Stimulated activated CD4-positive, alpha-beta T cell treated with anti-CD3 and anti-CD28 coated beads, Interleukin-2, amount 100 ng/mL, for 24 hours (primary cell): ENCODE results near the gene DNAH1.
A peak's percentile ranks its signal among the peaks of the same experiment; 100 is the strongest.

Experiments used
- DNase-seq, 2 donors: peaks; one replicate each; pipeline ENCODE4 v3.0.0-alpha.2; 2020

DNAH1 gene

GRCh38 chr3:52437326-52438103, 121.4 kb downstream of the DNAH1 start:
- DNase-seq = no peak

GRCh38 chr3:52438104-52438376, 121.9 kb downstream of the DNAH1 start:
- no peak for DNase-seq

GRCh38 chr3:52438579-52439425, 122.7 kb downstream of the DNAH1 start:
- no peak for DNase-seq

DNA sequence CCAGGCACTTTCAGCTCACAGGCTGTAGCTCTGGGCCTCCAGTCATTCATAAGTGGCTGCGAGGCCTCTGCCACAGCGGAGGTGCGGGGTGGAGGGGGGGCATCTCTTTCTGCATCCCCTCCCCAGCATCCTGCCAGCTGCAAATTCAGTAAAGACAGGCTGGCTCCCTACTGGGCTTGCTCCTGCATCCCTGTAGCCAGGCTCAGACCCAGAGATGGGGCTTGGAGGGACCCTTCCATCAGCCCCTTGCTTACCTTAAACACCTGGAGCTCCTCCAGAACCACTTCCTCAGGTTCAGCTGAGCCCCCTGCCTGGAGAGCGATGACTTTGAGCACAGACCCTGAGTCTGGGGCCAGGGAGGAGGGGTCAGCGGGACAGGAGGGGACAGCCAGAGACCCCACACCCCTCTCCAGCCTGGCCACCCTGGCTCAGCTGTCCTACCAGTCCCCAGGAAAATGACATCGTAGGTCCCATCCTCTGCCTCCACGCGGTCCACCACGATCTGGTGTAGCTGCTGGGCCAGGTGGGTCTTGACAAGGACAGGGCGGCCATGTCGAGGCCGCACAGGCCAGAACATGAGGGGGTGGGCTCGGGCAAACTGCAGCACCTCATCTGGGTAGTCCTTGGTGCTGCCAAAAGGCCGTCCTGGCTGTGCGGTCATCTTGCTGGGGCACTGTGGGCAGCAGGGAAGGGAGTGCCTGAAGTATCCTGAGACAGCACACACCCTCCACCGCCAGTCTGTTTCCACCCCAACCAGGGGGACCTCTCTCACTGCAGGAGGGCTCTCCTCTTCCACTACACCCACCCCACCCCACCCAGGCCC, 123.5 kb downstream of the DNAH1 start:
- DNase-seq = no peak

DNA sequence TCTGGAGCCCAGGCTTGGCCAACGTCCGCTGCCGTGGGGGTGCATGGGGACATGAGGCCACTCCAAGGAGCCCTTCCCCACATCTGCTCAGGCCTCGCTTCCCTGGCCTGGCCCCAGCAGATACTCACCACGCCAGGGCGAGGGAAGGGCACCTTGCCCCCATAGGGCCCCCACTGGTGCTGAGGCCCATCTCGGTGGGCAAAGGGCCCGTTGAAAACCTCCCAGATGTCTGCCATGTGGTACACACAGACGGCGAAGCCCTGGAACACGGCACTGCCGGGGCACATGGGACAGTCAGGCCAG, 124.1 kb downstream of the DNAH1 start:
- no peak for DNase-seq

DNA sequence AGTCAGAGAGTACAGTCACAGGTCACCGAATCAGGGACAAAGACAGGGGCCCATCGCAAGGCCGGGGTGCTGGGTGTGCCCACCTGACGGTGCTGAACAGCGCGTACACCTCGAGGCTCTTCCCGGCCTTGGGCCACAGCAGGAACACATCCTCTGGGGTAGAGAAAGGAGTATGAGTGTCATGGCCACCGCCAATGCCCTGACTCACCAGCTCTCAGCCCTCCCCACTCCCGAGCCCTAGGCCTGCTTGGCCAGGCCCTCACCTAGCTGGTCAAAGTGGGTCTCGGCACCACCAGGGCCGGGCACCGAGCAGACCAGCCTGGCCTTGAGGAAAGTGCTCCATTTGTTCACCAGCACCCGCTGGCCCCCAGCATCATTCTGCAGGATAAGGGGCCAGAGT, 124.6 kb downstream of the DNAH1 start:
- DNase-seq = no peak

DNA sequence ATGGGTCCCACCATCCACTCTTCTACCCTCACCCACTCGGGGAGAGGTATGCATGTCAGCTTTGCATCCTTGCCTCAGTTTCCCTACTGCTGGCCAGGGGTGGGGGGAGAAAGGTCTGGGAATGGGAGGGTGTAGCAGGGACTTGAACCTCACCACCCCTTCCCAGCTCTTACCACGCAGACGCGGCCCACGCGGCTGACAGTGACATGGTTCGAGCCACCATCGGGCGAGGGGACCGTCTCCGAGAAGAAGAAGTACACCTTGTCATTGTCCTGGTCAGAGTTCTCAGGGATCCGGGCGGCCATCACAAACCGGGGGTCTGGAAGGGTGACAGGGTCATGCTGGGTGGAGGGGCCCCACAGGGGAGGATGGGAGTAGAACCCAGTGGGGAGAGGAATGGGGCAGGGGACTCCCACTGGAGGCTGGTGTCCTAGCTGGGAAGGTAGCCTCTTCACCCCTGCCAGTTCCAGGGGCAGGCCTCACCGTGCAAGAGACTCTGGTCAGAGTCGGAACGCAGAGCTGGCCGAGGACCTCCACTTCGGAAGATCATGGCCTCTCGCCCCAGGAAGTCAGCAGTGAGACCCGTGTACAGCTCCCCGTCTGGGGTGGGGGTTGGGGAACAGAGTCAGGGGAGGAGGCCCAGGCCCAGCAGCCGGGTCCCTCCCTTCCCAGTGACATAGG, 125.1 kb downstream of the DNAH1 start:
- no peak for DNase-seq

GRCh38 chr3:52441772-52442332, 125.7 kb downstream of the DNAH1 start:
- DNase-seq = no peak

DNA sequence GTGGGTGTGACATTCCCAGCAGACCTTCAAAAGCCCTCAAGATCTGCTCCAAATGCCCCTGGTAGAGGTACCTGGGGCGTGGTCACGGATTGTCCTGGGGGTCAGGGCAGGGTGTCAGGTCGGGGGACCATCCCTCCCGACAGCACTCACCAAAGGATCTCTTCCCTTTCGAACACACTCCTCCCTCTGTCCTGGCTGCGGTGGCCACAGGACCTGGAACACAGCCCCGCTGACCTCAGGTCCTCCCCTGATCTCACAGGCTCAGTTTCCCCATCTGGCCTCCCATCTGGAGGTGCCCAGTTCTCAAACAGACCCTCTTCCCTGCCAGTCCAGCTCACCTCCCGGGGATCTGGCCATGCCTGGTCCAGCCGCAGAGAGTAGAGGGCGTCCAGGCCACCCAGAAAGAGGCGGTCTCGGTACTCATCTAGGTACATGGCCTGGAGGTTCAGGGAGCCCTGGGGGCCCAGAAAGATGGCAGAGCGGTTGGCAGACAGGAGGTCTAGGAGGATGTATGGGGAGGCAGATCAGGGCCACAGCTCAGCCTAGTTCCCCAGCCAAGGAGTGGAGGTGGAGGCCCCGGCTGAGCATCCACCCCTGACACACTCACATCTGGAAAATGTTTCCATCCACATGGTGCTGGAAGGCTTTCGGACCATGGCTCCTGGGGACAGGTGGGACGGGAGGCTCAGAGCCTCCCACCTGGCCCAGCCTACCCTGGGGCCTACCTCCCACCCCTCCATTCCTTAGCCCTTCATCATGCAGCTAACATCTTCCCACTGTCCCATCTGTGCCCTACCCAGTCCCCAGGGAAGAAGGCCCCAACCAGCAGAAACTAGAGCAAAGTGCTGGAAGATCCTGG, 126.5 kb downstream of the DNAH1 start:
- DNase-seq = no peak

DNA sequence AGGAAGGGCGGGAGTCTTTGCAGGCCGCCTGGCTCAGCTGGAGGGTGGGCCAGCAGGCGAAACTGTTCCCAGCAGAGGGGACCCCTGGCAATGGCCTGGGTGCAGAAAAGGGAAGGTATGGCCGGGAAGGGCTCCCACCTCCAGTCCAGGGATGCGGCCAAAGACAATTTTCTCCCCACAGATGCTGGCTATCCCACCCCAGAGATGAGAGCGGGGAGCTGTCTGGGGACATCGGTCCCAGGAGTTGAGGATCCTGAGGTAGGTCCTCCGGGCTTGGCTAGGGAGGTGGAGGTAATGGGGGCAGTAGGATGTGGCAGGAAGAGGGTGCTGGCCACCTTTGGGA, 127.1 kb downstream of the DNAH1 start:
- no peak for DNase-seq

DNA sequence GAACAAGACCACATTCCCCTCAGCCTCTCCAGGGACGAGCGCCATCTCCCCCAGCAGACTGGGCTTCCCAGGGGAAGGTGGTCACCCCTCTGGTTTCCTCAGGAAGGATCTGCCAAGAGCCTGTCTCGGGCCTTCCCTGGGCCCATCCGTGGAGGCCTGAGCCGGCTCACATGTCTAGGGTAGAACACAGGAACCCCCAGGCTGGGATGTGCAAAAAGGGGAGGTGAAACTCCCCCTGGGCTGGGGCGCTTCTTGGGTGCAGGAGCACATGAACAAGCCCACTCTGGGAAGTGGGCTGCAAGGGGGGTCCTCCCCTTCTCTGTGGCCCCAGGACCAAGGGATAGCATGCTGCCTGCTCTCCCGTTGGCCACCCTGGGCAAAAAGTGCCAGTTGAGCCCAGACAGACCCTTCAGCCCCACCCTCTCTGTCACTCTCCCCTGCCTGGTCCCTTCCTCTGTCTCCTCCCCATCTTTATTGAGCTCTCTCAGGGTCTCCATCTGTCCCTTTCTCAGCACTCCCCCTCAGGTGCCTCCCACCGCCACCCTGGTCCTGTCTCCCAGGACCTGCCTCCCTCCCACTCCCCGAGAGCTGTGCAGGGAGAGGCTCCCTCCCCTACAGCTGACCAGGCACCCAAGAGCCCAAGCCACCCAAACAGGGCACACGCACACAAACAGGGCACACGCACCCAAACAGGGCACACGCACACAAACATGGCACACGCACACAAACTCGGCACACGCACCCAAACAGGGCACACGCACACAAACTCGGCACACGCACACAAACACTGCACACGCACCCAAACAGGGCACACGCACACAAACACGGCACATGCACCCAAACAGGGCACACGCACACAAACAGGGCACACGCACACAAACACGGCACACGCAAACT, 127.9 kb downstream of the DNAH1 start:
- no peak for DNase-seq

DNA sequence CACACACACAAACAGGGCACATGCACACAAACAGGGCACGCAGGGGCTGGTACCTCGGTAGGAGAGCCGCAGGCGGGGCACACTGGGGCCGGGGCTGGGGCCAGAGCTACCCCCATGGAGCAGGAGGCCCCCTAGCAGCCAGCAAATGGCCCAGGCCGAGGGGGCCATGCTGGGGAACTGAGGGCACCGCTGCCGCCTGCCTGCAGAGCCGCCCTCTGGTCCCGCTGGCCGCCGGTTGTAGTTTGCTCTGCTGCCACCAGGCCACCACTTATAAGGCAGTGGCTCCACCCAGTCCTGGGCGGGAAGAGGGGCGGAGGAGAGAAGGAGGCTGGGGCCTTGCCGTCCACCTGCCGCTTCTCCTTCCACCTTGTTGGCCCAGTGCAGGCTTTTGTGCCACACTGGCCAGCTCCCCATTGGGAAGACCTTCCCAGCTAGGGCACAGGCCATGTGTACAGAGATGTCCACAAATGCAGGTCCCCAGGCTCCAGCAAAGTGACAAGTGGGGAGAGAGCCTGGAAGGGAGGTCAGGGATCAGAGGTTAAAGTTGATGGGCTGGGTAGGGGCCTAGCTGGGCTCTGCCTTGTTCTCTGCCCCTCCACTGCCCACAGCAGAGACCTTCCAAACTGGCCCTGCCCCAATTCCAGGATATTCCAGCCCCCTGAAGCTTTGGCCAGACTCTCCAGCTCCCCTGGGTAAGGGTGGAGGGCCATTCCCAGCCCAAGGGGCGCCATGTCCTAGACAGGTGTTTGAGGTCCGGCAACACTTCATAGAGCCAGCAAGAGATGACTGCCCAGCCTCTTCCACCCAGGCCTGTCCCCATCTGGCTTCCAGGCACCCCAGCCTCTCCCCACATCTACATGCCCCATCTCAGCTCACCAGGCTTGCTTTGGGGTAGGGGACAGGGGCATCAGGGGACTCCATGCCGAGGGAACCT, 129.0 kb downstream of the DNAH1 start, which contains the start of gene SEMA3G:
SEMA3G (minus strand) TSS at position 244 of the 934 bp plus-strand sequence; CDS start at position 168, 76 bp downstream.
- peak; percentile 79 to 84 for DNase-seq

DNA sequence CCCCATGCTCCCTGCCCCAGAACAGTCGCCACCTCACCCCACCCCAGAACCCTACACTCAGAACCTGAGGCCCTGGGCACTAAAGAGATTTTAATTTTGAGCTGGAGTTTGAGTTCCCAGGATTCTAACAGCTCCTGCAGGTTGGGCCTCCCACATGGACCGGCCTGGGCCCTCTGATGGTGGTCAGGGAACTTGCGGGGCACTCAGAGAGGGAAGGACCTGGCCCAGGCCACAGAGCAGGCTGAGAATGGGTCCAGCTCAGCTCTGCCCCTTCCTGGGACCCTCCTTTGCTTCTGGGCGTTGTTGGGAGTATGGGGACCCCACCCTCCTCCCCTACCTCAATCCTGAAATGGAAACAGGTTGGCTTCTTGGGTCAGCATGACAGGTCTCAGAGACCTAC, 129.9 kb downstream of the DNAH1 start:
- DNase-seq = no peak

- peak; percentile 76 to 80 for DNase-seq
Observed at GRCh38 chr3:52446631-52447511, 130.8 kb downstream of the DNAH1 start.

DNA sequence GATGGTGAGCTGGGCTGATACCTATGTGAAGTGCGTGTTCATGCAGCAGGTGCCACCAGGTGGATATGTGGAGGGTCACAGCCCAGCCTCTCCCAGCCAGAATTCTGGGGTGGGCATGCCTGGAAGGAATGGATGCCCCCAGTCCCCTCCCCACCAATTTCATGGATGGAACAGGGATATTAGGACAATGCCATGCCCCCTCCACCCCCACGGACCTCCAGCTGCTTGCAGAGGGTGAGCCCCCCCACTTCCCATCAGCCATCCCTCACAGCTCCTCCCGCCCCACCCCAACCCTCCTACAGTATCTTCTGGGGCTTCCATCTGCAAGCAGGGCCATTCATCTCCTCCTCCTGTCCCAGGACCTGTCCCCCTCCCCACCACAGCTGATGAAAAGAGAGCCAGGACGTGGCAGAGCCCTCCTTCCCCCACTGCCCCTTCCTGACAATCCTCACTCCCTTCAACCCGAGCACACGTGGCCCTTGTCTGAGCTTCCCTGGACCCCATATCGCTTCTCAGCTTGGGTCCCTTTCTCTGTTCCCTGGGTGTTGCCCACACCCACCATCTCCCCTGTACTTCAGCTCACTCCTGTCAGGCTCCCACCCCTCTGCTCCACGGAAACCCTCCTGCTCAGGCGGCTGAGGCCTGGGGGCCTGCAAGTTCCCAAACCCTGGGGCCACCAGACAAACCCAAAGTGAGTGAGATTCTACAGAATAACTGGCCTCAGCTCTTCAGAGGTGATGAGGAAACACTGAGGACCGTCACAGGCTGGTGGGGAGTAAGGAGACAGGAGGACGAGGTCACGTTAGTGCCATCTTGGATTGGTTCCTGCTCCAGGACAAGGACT, 131.6 kb downstream of the DNAH1 start:
- DNase-seq = no peak
